Endodermal cell (in vitro differentiated cells): ENCODE results near the gene ALAS1. TPM values are rescaled to one million over a fixed set of nuclear protein-coding genes. Genes with fewer than 3 reads are reported as not detected.

ENCODE experiments used
- DNase-seq: peaks from one replicate; pipeline ENCODE4 v3.0.0-alpha.2; 2017
- H3K27ac ChIP-seq: 2 replicates; pipeline ENCODE4 v1.5.1; 2013; ENCODE audit warnings: mild to moderate bottlenecking, low read depth, low read length, moderate library complexity
- H3K27me3 ChIP-seq: 2 replicates; pipeline ENCODE4 v1.6.1; 2013; ENCODE audit warnings: mild to moderate bottlenecking, low read length, moderate library complexity; ENCODE audit not compliant: insufficient read depth, control insufficient read depth, poor library complexity, severe bottlenecking
- H3K36me3 ChIP-seq: 2 replicates; pipeline ENCODE4 v1.7.0; 2013; ENCODE audit warnings: mild to moderate bottlenecking, low read length, moderate library complexity; ENCODE audit not compliant: control insufficient read depth, insufficient read depth
- H3K4me1 ChIP-seq: one replicate; pipeline ENCODE4 v1.7.0; 2013; ENCODE audit warnings: low read length; ENCODE audit not compliant: control insufficient read depth, insufficient read depth
- H3K4me3 ChIP-seq: 2 replicates; pipeline ENCODE4 v1.5.1; 2013; ENCODE audit warnings: mild to moderate bottlenecking, low read length, moderate library complexity
- H3K9ac ChIP-seq: 2 replicates; pipeline ENCODE4 v1.6.1; 2013; ENCODE audit warnings: mild to moderate bottlenecking, low read length, moderate library complexity; ENCODE audit not compliant: poor library complexity, severe bottlenecking; ENCODE audit errors: extremely low read depth
- H3K9me3 ChIP-seq: 2 replicates; pipeline ENCODE4 v1.6.1; 2013; ENCODE audit warnings: mild to moderate bottlenecking, low read length, moderate library complexity; ENCODE audit not compliant: control insufficient read depth
- H3K27ac Mint-ChIP-seq: 2 replicates; pipeline ENCODE4 v1.8.0; 2020; ENCODE audit warnings: mixed read lengths
- H3K27me3 Mint-ChIP-seq: 2 replicates; pipeline ENCODE4 v1.8.0; 2021; ENCODE audit warnings: mild to moderate bottlenecking, mixed read lengths; ENCODE audit not compliant: insufficient read depth
- H3K36me3 Mint-ChIP-seq: 2 replicates; pipeline ENCODE4 v1.8.0; 2020; ENCODE audit warnings: low read depth, mixed read lengths
- H3K4me1 Mint-ChIP-seq: 2 replicates; pipeline ENCODE4 v1.8.0; 2020; ENCODE audit warnings: mixed read lengths
- H3K4me3 Mint-ChIP-seq: 2 replicates; pipeline ENCODE4 v1.8.0; 2020; ENCODE audit warnings: mild to moderate bottlenecking, moderate library complexity, mixed read lengths
- H3K9me3 Mint-ChIP-seq: 2 replicates; pipeline ENCODE4 v1.8.0; 2020; ENCODE audit warnings: mild to moderate bottlenecking, mixed read lengths
- WGBS, 2 experiments: methylation state at CpG; one replicate each; pipeline versions ENCODE4 v1.1.5 to v1.1.7; 2013; ENCODE audit warnings: missing lambda C conversion rate in 2 of 2, mixed read lengths in 1 of 2; ENCODE audit not compliant: insufficient coverage in 1 of 2, insufficient read length in 1 of 2; 5-methylcytosine and 5-hydroxymethylcytosine counted together
- total RNA-seq, 2 donors: library from RNA; stranded (reverse); fragmentation: NEBNext Ultra II Directional in 1 of 2; extraction: Animal tissue kit (Norgen Biotek cat#: 25700) in 1 of 2; gene quantifications; 2 replicates in 1 of 2; 3 replicates in 1 of 2; pipeline ENCODE4 v1.2.1, GENCODE V29; 2021
- TF ChIP-seq, protein P1 (sequence below): fragments of 200-600 bp; sonication (generic); conservative IDR thresholded peaks from 2 replicates; pipeline ENCODE4 v1.5.0; 2021; ENCODE audit warnings: antibody characterized with exemption, mild to moderate bottlenecking

ALAS1 gene
- total RNA-seq, 2 donors from 2014 or later = 33.6 to 50.1 TPM

DNA sequence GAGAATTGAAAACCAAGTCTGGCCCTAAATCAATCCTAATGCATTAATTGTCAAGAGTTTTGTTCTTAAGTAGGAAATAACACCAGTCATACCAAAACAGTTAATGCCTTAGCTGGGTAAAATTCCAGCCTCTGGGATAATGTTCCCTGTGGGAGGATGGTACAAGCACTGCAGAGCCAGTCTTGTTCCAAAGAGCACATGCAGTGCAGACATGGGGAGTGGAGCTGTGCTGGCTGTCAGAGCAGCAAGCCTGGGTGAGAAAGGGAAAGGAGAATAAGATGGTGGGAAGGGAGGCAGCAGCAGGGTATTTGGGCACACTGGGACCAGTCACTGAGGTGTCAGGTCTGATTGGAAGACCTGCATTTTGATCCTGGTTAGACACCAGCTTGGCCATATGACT is 12.1 kb downstream of the ALAS1 start:
- TF ChIP-seq, protein P1, sequence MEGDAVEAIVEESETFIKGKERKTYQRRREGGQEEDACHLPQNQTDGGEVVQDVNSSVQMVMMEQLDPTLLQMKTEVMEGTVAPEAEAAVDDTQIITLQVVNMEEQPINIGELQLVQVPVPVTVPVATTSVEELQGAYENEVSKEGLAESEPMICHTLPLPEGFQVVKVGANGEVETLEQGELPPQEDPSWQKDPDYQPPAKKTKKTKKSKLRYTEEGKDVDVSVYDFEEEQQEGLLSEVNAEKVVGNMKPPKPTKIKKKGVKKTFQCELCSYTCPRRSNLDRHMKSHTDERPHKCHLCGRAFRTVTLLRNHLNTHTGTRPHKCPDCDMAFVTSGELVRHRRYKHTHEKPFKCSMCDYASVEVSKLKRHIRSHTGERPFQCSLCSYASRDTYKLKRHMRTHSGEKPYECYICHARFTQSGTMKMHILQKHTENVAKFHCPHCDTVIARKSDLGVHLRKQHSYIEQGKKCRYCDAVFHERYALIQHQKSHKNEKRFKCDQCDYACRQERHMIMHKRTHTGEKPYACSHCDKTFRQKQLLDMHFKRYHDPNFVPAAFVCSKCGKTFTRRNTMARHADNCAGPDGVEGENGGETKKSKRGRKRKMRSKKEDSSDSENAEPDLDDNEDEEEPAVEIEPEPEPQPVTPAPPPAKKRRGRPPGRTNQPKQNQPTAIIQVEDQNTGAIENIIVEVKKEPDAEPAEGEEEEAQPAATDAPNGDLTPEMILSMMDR = no peak
- Histone ChIP-seq H3K4me1 (no peaks in the 10 kb centered on the region), H3K27me3 (no peaks in the 10 kb centered on the region), H3K27ac (no peak overlapping the region), H3K4me3 (no peak overlapping the region), H3K9ac (no peak overlapping the region), H3K36me3 (peaks cover 92% of the 10 kb centered on the region), H3K9me3 (no peaks in the 10 kb centered on the region)
- DNase-seq = no peak
- H3K9me3 Mint-ChIP-seq = no peaks in the 10 kb centered on the region
- H3K4me1 Mint-ChIP-seq = no peaks in the 10 kb centered on the region
- H3K36me3 Mint-ChIP-seq = peaks cover 92% of the 10 kb centered on the region
- H3K27ac Mint-ChIP-seq = no peak overlapping the region
- H3K4me3 Mint-ChIP-seq = no peak overlapping the region
- H3K27me3 Mint-ChIP-seq = no peaks in the 10 kb centered on the region

DNA sequence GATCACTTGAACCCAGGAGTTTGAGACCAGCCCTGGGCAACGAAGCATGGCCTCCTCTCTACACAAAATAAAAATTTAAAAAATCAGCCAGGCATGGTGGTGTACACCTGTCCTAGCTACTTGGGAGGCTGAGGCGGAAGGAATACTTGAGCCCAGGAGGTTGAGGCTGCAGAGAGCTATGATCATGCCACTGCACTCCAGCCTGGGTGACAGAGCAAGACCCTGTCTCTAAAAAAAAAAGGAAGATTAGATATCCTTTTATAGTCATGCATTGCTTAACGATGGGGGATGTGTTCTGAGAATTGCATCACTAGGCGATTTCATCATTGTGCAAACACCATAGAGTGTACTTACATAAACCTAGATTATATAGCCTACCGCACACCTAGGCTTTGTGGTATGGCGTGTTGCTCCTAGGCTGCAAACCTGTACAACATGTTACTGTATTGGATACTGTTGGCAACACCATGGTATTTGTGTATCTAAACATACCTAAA is 12.6 kb downstream of the ALAS1 start:
- DNase-seq = no peak
- Histone ChIP-seq H3K9ac (no peak overlapping the region), H3K4me1 (no peaks in the 10 kb centered on the region), H3K9me3 (no peaks in the 10 kb centered on the region), H3K36me3 (peaks cover 92% of the 10 kb centered on the region), H3K27me3 (no peaks in the 10 kb centered on the region), H3K4me3 (no peak overlapping the region), H3K27ac (no peak overlapping the region)
- Mint-ChIP-seq H3K4me1 (no peaks in the 10 kb centered on the region), H3K36me3 (peaks cover 92% of the 10 kb centered on the region), H3K27me3 (no peaks in the 10 kb centered on the region), H3K4me3 (no peak overlapping the region), H3K9me3 (no peaks in the 10 kb centered on the region), H3K27ac (no peak overlapping the region)
- WGBS, 2 experiments = 97 to 98% methylated on average over 5 to 6 of the region's 6 CpGs
- TF ChIP-seq, protein P1 = no peak

DNA sequence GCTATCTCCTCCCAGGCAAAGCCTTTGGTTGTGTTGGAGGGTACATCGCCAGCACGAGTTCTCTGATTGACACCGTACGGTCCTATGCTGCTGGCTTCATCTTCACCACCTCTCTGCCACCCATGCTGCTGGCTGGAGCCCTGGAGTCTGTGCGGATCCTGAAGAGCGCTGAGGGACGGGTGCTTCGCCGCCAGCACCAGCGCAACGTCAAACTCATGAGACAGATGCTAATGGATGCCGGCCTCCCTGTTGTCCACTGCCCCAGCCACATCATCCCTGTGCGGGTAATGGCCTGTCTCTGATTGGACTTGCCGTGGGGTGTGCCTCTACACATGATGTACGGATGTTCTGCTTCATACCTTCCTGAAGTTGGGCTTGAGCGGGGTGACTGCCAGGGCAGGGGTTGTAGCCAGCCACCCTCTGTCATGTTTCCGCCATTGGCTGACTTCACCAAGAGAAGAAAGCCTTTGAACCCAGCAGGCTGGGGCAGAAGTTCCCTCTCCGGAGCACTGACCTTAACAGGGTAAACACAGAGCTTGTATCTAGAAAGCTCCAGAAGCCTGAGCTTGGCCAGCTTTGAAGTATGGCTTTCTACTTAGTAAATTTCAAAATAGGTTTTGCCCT is 13.4 kb downstream of the ALAS1 start:
- Mint-ChIP-seq H3K36me3 (peaks cover 86% of the 10 kb centered on the region), H3K4me3 (no peak overlapping the region), H3K27me3 (no peaks in the 10 kb centered on the region), H3K4me1 (no peaks in the 10 kb centered on the region), H3K9me3 (no peaks in the 10 kb centered on the region), H3K27ac (no peak overlapping the region)
- H3K4me3 ChIP-seq = no peak overlapping the region
- no peak overlapping the region for H3K9ac ChIP-seq
- H3K27ac ChIP-seq = no peak overlapping the region
- no peaks in the 10 kb centered on the region for H3K9me3 ChIP-seq
- H3K27me3 ChIP-seq = no peaks in the 10 kb centered on the region
- H3K36me3 ChIP-seq = peaks cover 85% of the 10 kb centered on the region
- no peak for DNase-seq
- WGBS, 2 experiments = 96% methylated on average over 13 to 18 of the region's 18 CpGs
- H3K4me1 ChIP-seq = no peaks in the 10 kb centered on the region
- TF ChIP-seq, protein P1 = no peak
